MM.1S (cell line): ENCODE measurements around the gene BFAR.
A peak's percentile ranks its signal among the peaks of the same experiment; 100 is the strongest.

Experiments used
- DNase-seq: peaks from one replicate; pipeline ENCODE4 v3.0.0-alpha.2; 2015
- H2AFZ ChIP-seq: fragments of 300-600 bp; sonication (generic); 2 replicates; pipeline ENCODE4 v1.6.0; 2016; ENCODE audit warnings: antibody characterized with exemption, low read length
- H3F3A ChIP-seq: fragments of 300-600 bp; sonication (generic); 2 replicates; pipeline ENCODE4 v1.6.1; 2016; ENCODE audit warnings: mild to moderate bottlenecking, antibody characterized with exemption, low read length, moderate library complexity, mixed read lengths; ENCODE audit not compliant: insufficient read depth
- H3K27ac ChIP-seq: fragments of 300-600 bp; sonication (generic); 2 replicates; pipeline ENCODE4 v1.5.1; 2016; ENCODE audit warnings: mild to moderate bottlenecking, low read length
- H3K27me3 ChIP-seq: fragments of 300-600 bp; sonication (generic); replicated peaks from 2 replicates; pipeline ENCODE4 v1.6.0; 2016; ENCODE audit warnings: low read length; ENCODE audit not compliant: insufficient read depth
- H3K36me3 ChIP-seq: fragments of 300-600 bp; sonication (generic); replicated peaks from 2 replicates; pipeline ENCODE4 v1.6.1; 2016; ENCODE audit warnings: mild to moderate bottlenecking, low read length, mixed read lengths; ENCODE audit not compliant: insufficient read depth
- H3K4me1 ChIP-seq: fragments of 300-600 bp; sonication (generic); 2 replicates; pipeline ENCODE4 v1.6.1; 2016; ENCODE audit warnings: low read length, mixed read lengths
- H3K4me2 ChIP-seq: fragments of 300-600 bp; sonication (generic); 2 replicates; pipeline ENCODE4 v1.6.0; 2016; ENCODE audit warnings: low read depth, low read length
- H3K4me3 ChIP-seq: fragments of 300-600 bp; sonication (generic); 2 replicates; pipeline ENCODE4 v1.5.1; 2016; ENCODE audit warnings: low read length, mixed read lengths
- H3K79me2 ChIP-seq: fragments of 300-600 bp; sonication (generic); 2 replicates; pipeline ENCODE4 v1.6.1; 2016; ENCODE audit warnings: mixed run types, low read length, mixed read lengths
- H3K9ac ChIP-seq: fragments of 300-600 bp; sonication (generic); 2 replicates; pipeline ENCODE4 v1.6.1; 2016; ENCODE audit warnings: low read length, mixed read lengths
- H3K9me2 ChIP-seq: fragments of 300-600 bp; sonication (generic); replicated peaks from 2 replicates; pipeline ENCODE4 v1.6.1; 2016; ENCODE audit warnings: mild to moderate bottlenecking, low read length, mixed read lengths; ENCODE audit not compliant: insufficient read depth
- H3K9me3 ChIP-seq: fragments of 300-600 bp; sonication (generic); replicated peaks from 2 replicates; pipeline ENCODE4 v1.6.1; 2016; ENCODE audit warnings: mild to moderate bottlenecking, low read length, mixed read lengths; ENCODE audit not compliant: insufficient read depth
- H4K20me1 ChIP-seq: fragments of 300-600 bp; sonication (generic); 2 replicates; pipeline ENCODE4 v1.6.1; 2016; ENCODE audit warnings: mild to moderate bottlenecking, low read length, moderate library complexity, mixed read lengths; ENCODE audit not compliant: insufficient read depth
- CTCF ChIP-seq: fragments of 300-600 bp; sonication (generic); IDR thresholded peaks from 2 replicates; pipeline ENCODE4 v1.5.1; 2016; ENCODE audit warnings: antibody characterized with exemption, low read length, mixed read lengths
- EZH2 ChIP-seq: fragments of 300-600 bp; sonication (generic); optimal IDR thresholded peaks from 2 replicates; pipeline ENCODE3; 2017; ENCODE audit warnings: low read depth, mild to moderate bottlenecking, antibody characterized with exemption, low read length, mixed read lengths
- EZH2phosphoT487 ChIP-seq: fragments of 300-600 bp; sonication (generic); IDR thresholded peaks from 2 replicates; pipeline ENCODE4 v1.6.1; 2018; ENCODE audit warnings: antibody characterized with exemption, low read length

BFAR gene

GRCh38 chr16:14632693-14633569, at the start of gene BFAR:
Gene BFAR (plus strand): TSS chr16:14632951. CDS start chr16:14644347, 11,396 bp downstream.
- peak; percentile 98 for DNase-seq
- Histone ChIP-seq H3K4me2 (peak within 1 kb of the TSS; percentile 48; the same call in 1 of the 2 replicates), H2AFZ (peak within 1 kb of the TSS; percentile 67), H3K27ac (peak within 1 kb of the TSS; percentile 70), H3K79me2 (peaks cover 66% of the 10 kb centered on the region), H3K9me2 (no peaks in the 10 kb centered on the region), H3K36me3 (no peaks in the 10 kb centered on the region), H3K9me3 (no peaks in the 10 kb centered on the region; the same call in 1 of the 2 replicates), H3K27me3 (no peaks in the 10 kb centered on the region), H3K4me3 (peak within 1 kb of the TSS; percentile 93), H4K20me1 (no peaks in the 10 kb centered on the region), H3F3A (peaks cover 15% of the 10 kb centered on the region), H3K9ac (peak within 1 kb of the TSS; percentile 87), H3K4me1 (peaks cover 19% of the 10 kb centered on the region)
- TF ChIP-seq EZH2 (no peak), EZH2phosphoT487 (no peak), CTCF (no peak)

GRCh38 chr16:14585287-14585686, 47.5 kb upstream of the BFAR start:
- no peaks in the 10 kb centered on the region for H3K4me1 ChIP-seq
- H3K36me3 ChIP-seq: peaks cover 9% of the 10 kb centered on the region
- H3K79me2 ChIP-seq: no peaks in the 10 kb centered on the region
- no peak overlapping the region for H3K4me3 ChIP-seq
- H2AFZ ChIP-seq: no peak overlapping the region
- no peaks in the 10 kb centered on the region for H3F3A ChIP-seq
- H4K20me1 ChIP-seq: no peaks in the 10 kb centered on the region
- H3K27ac ChIP-seq: no peak overlapping the region
- TF ChIP-seq EZH2phosphoT487 (no peak), CTCF (no peak), EZH2 (no peak)
- no peak overlapping the region for H3K9ac ChIP-seq
- no peaks in the 10 kb centered on the region for H3K9me3 ChIP-seq
- DNase-seq: no peak
- no peak overlapping the region for H3K4me2 ChIP-seq
- no peaks in the 10 kb centered on the region for H3K9me2 ChIP-seq
- H3K27me3 ChIP-seq: no peaks in the 10 kb centered on the region

- TF ChIP-seq CTCF (no peak), EZH2 (no peak), EZH2phosphoT487 (no peak)
- H3K36me3 ChIP-seq: peaks cover 9% of the 10 kb centered on the region
Observed at GRCh38 chr16:14586637-14587305, 46.0 kb upstream of the BFAR start.

More at GRCh38 chr16:14586637-14587305, 46.0 kb upstream of the BFAR start:
- Histone ChIP-seq H3K4me2 (no peak overlapping the region), H4K20me1 (no peaks in the 10 kb centered on the region), H3K9me3 (no peaks in the 10 kb centered on the region), H3K27me3 (no peaks in the 10 kb centered on the region), H3K4me1 (no peaks in the 10 kb centered on the region), H3K79me2 (no peaks in the 10 kb centered on the region), H3K9me2 (no peaks in the 10 kb centered on the region), H3K9ac (no peak overlapping the region), H3K27ac (no peak overlapping the region), H3K4me3 (no peak overlapping the region), H3F3A (no peaks in the 10 kb centered on the region), H2AFZ (no peak overlapping the region)
- no peak for DNase-seq
